Mucosa of rectum (tissue), 2 donors: Measurements from ENCODE around the gene CYTH4.
A peak's percentile ranks its signal among the peaks of the same experiment; 100 is the strongest.

Source experiments
- H3K27ac ChIP-seq, 2 donors: one replicate each; pipeline ENCODE4 v1.7.0; 2013; ENCODE audit warnings: inconsistent platforms in 2 of 2, low read depth in 2 of 2, low read length in 2 of 2
- H3K27me3 ChIP-seq, 2 donors: one replicate each; pipeline ENCODE4 v1.7.0; 2013; ENCODE audit warnings: low read length in 2 of 2; ENCODE audit not compliant: control insufficient read depth in 2 of 2, insufficient read depth in 2 of 2
- H3K36me3 ChIP-seq, 2 donors: one replicate each; pipeline ENCODE4 v1.7.0; 2013; ENCODE audit warnings: low read length in 2 of 2; ENCODE audit not compliant: control insufficient read depth in 2 of 2, insufficient read depth in 2 of 2
- H3K4me1 ChIP-seq, 2 donors: one replicate each; pipeline ENCODE4 v1.7.0; 2013; ENCODE audit warnings: low read length in 2 of 2, mild to moderate bottlenecking in 1 of 2; ENCODE audit not compliant: control insufficient read depth in 2 of 2, insufficient read depth in 2 of 2
- H3K4me3 ChIP-seq, 2 donors: one replicate each; pipeline ENCODE4 v1.7.0; 2013; ENCODE audit warnings: low read length in 2 of 2
- H3K9ac ChIP-seq, 2 donors: one replicate each; pipeline ENCODE4 v1.7.0; 2013; ENCODE audit warnings: low read length in 2 of 2, low read depth in 1 of 2, mild to moderate bottlenecking in 1 of 2
- H3K9me3 ChIP-seq, 2 donors: one replicate each; pipeline ENCODE4 v1.7.0; 2013; ENCODE audit warnings: low read length in 2 of 2; ENCODE audit not compliant: control insufficient read depth in 2 of 2
- donor health status: healthy.
- donor health status: Normal muscosa, but diverticular disease.

Gene CYTH4

GRCh38 chr22:37299969-37300509 is 17.7 kb downstream of the CYTH4 start:
- H3K27ac ChIP-seq = no peak overlapping the region
- H3K27me3 ChIP-seq = no peaks in the 10 kb centered on the region
- H3K9me3 ChIP-seq = no peaks in the 10 kb centered on the region
- H3K36me3 ChIP-seq = peaks cover 0 to 21% of the 10 kb centered on the region in 2 donors
- no peak overlapping the region for H3K9ac ChIP-seq
- no peak overlapping the region for H3K4me3 ChIP-seq
- H3K4me1 ChIP-seq = peaks cover 0 to 2% of the 10 kb centered on the region in 2 donors

GRCh38 chr22:37300551-37301017 is 18.3 kb downstream of the CYTH4 start:
- H3K9me3 ChIP-seq = no peaks in the 10 kb centered on the region
- H3K4me3 ChIP-seq = no peak overlapping the region
- H3K27ac ChIP-seq = peak overlapping the region in 1 of 2 donors; percentile 6
- peaks cover 0 to 21% of the 10 kb centered on the region in 2 donors for H3K36me3 ChIP-seq
- H3K9ac ChIP-seq = no peak overlapping the region
- peaks cover 0 to 2% of the 10 kb centered on the region in 2 donors for H3K4me1 ChIP-seq
- no peaks in the 10 kb centered on the region for H3K27me3 ChIP-seq

GRCh38 chr22:37301144-37301830 is 19.0 kb downstream of the CYTH4 start:
- no peak overlapping the region for H3K4me3 ChIP-seq
- H3K9me3 ChIP-seq = no peaks in the 10 kb centered on the region
- H3K4me1 ChIP-seq = peaks cover under 1 to 7% of the 10 kb centered on the region in 2 donors
- no peak overlapping the region for H3K27ac ChIP-seq
- no peaks in the 10 kb centered on the region for H3K27me3 ChIP-seq
- H3K36me3 ChIP-seq = peaks cover 0 to 15% of the 10 kb centered on the region in 2 donors
- H3K9ac ChIP-seq = no peak overlapping the region

GRCh38 chr22:37302674-37303555 is 20.6 kb downstream of the CYTH4 start:
- no peaks in the 10 kb centered on the region for H3K27me3 ChIP-seq
- H3K4me1 ChIP-seq = peaks cover 14 to 18% of the 10 kb centered on the region in 2 donors
- no peak overlapping the region for H3K27ac ChIP-seq
- no peak overlapping the region for H3K4me3 ChIP-seq
- H3K9me3 ChIP-seq = no peaks in the 10 kb centered on the region
- H3K9ac ChIP-seq = no peak overlapping the region
- peaks cover 0 to 6% of the 10 kb centered on the region in 2 donors for H3K36me3 ChIP-seq

GRCh38 chr22:37303821-37304274 is 21.5 kb downstream of the CYTH4 start:
- H3K36me3 ChIP-seq = peaks cover 0 to 6% of the 10 kb centered on the region in 2 donors
- H3K9ac ChIP-seq = no peak overlapping the region
- no peak overlapping the region for H3K27ac ChIP-seq
- H3K27me3 ChIP-seq = no peaks in the 10 kb centered on the region
- no peak overlapping the region for H3K4me3 ChIP-seq
- H3K4me1 ChIP-seq = peaks cover 22 to 24% of the 10 kb centered on the region in 2 donors
- H3K9me3 ChIP-seq = no peaks in the 10 kb centered on the region

GRCh38 chr22:37304595-37305343 is 22.5 kb downstream of the CYTH4 start:
- Histone ChIP-seq H3K27ac (no peak overlapping the region), H3K4me1 (peaks cover 28 to 33% of the 10 kb centered on the region in 2 donors), H3K36me3 (peaks cover 0 to 6% of the 10 kb centered on the region in 2 donors)

GRCh38 chr22:37305887-37306286 is 23.6 kb downstream of the CYTH4 start:
- no peak overlapping the region for H3K9ac ChIP-seq
- no peak overlapping the region for H3K4me3 ChIP-seq
- peak overlapping the region in 1 of 2 donors; percentile 82 for H3K27ac ChIP-seq
- H3K27me3 ChIP-seq = no peaks in the 10 kb centered on the region
- H3K4me1 ChIP-seq = peaks cover 28 to 40% of the 10 kb centered on the region in 2 donors
- H3K36me3 ChIP-seq = peaks cover 0 to 7% of the 10 kb centered on the region in 2 donors
- H3K9me3 ChIP-seq = no peaks in the 10 kb centered on the region

More at GRCh38 chr22:37304595-37305343, 22.5 kb downstream of the CYTH4 start:
- Histone ChIP-seq H3K9me3 (no peaks in the 10 kb centered on the region), H3K9ac (no peak overlapping the region), H3K27me3 (no peaks in the 10 kb centered on the region), H3K4me3 (no peak overlapping the region)

GRCh38 chr22:37306494-37306829 is 24.2 kb downstream of the CYTH4 start:
- peaks cover 28 to 40% of the 10 kb centered on the region in 2 donors for H3K4me1 ChIP-seq
- H3K27ac ChIP-seq = peak overlapping the region; percentile 72 to 82
- peaks cover 0 to 8% of the 10 kb centered on the region in 2 donors for H3K36me3 ChIP-seq
- no peaks in the 10 kb centered on the region for H3K9me3 ChIP-seq
- H3K4me3 ChIP-seq = no peak overlapping the region
- H3K27me3 ChIP-seq = no peaks in the 10 kb centered on the region
- H3K9ac ChIP-seq = no peak overlapping the region

GRCh38 chr22:37308385-37309200 is 26.3 kb downstream of the CYTH4 start:
- no peaks in the 10 kb centered on the region for H3K27me3 ChIP-seq
- peaks cover 28 to 40% of the 10 kb centered on the region in 2 donors for H3K4me1 ChIP-seq
- H3K27ac ChIP-seq = peak overlapping the region in 1 of 2 donors; percentile 82
- H3K36me3 ChIP-seq = peaks cover 0 to 6% of the 10 kb centered on the region in 2 donors
- H3K4me3 ChIP-seq = no peak overlapping the region
- H3K9me3 ChIP-seq = no peaks in the 10 kb centered on the region
- no peak overlapping the region for H3K9ac ChIP-seq
